Measurements from ENCODE around the gene ZNF33A.
"Not testable (repeated sequence)": the region's sequence is repeated elsewhere in the genome, so short reads cannot be mapped to it uniquely, and the experiment has no call there.

The ZNF33A gene

DNA sequence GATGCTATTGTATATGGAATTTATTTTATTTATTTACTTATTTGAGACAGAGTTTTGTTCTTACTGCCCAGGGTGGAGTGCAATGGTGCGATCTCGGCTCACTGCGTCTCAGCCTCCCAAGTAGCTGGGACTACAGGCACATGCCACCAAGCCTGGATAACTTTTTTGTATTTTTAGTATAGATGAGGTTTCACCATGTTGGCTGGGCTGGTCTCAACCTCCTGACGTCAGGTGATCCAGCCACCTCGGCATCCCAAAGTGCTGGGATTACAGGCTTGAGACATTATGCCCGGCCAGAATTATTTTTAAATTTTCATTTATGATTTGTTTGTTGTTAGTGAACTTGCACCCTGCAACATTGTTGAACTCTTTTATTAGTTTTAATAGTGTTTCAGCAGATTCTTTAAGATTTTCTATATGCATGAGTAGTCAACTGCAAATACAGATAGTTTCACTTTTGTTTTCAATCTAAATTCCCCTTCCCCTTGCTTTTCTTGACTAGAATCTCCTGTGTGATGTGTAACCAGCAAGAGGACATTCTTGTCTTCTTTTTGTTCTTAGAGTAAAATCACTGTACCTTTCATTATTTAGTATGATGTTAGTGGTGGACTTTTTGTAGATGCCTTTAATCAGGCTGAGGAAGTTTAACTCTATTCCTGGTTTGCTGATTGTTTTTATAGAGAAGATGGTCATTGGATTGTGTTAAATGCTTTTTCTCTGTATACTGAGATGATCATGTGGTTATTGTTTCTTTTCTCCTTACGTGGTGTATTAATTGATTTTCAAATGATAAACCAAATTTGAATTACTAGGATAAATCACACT, 27.8 kb downstream of the ZNF33A start:
- in situ Hi-C loops (cut with MboI; ENCODE audit: low pct_unique_long_range_greater_than_20kb, low sequenced_read_pairs): no loop called here
- no peak for DNase-seq

- in situ Hi-C loops (cut with MboI; ENCODE audit: low pct_unique_long_range_greater_than_20kb, low sequenced_read_pairs): no loop called here
- DNase-seq: no peak
Measured at GRCh38 chr10:38038932-38039245, 28.4 kb downstream of the ZNF33A start.

GRCh38 chr10:38043516-38043915, 33.0 kb downstream of the ZNF33A start:
- no peak for DNase-seq
- in situ Hi-C loops (cut with MboI; ENCODE audit: low pct_unique_long_range_greater_than_20kb, low sequenced_read_pairs): no loop called here

DNA sequence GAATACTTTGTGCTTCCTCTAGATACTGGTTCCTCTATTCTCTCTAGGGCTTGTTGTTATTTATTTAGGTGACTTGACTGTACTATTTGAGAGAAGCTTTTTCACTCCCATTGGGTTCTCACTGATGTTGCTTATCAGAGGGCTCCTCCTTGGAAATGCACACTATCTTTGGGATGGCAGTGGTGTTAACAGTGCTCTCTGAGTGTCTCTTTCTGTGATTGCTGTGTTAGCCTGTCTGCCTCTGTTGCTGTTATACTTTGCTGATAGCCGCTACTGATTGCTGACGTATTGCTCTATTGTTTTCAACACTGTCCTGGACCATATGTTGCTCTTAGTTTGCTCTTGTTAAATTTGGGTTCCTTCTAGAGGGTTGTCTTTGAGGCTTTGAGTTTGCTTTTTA, 34.7 kb downstream of the ZNF33A start:
- no peak for DNase-seq
- in situ Hi-C loops (cut with MboI; ENCODE audit: low pct_unique_long_range_greater_than_20kb, low sequenced_read_pairs): no loop called here

- in situ Hi-C loops (cut with MboI; ENCODE audit: low pct_unique_long_range_greater_than_20kb, low sequenced_read_pairs): no loop called here
- no peak for DNase-seq
Measured at GRCh38 chr10:38047666-38048065, 37.2 kb downstream of the ZNF33A start.

GRCh38 chr10:38050212-38050611, 39.7 kb downstream of the ZNF33A start:
- in situ Hi-C loops (cut with MboI; ENCODE audit: low pct_unique_long_range_greater_than_20kb, low sequenced_read_pairs): no loop called here
- no peak for DNase-seq

DNA sequence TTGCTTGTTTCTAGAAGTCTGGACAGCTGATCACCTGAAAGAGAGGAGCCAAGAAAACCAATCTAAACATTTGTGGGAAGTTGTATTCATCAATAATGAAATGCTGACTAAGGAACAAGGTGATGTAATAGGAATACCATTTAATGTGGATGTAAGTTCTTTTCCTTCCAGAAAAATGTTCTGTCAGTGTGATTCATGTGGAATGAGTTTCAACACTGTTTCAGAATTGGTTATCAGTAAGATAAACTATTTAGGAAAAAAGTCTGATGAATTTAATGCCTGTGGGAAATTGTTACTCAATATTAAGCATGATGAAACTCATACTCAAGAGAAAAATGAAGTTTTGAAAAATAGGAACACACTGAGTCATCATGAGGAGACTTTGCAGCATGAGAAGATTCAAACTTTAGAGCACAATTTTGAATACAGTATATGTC, 43.9 kb downstream of the ZNF33A start:
- DNase-seq: no peak
- in situ Hi-C loops (cut with MboI; ENCODE audit: low pct_unique_long_range_greater_than_20kb, low sequenced_read_pairs): no loop called here

DNA sequence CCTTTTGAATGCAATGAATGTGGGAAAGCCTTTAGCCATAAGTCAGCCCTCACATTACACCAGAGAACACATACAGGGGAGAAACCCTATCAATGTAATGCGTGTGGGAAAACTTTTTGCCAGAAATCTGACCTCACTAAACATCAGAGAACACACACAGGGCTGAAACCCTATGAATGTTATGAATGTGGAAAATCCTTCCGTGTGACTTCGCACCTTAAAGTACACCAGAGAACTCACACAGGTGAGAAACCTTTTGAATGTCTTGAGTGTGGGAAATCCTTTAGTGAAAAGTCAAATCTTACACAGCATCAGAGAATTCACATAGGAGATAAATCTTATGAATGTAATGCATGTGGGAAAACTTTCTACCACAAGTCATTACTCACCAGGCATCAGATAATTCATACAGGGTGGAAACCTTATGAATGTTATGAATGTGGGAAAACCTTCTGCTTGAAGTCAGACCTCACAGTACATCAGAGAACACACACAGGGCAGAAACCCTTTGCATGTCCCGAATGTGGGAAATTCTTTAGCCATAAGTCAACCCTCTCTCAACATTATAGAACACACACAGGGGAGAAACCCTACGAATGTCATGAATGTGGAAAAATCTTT, 44.9 kb downstream of the ZNF33A start:
- DNase-seq: peak; percentile 20
- in situ Hi-C loops (cut with MboI; ENCODE audit: low pct_unique_long_range_greater_than_20kb, low sequenced_read_pairs): not testable (repeated sequence)

DNA sequence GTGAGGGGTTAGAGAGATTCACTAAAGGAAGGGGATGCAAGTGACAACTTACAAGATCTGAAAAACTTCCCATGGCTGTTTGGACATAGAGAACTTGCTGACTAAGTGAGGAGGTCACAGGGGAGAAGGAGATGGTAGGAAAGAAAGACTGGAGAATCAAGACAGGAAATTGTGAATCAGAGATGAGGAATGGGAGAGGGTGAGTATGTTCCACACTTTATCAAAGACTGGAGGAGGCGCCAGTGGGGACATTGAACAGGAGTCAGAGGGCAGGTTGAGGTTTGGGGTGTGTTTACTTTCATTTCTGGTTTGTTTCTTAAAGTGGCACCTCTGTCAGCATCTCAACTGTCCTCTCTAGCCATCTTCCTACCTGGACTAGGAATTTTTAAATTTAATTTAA, 59.2 kb downstream of the ZNF33A start:
- DNase-seq; in situ Hi-C loops (cut with MboI; ENCODE audit: low pct_unique_long_range_greater_than_20kb, low sequenced_read_pairs): not testable (repeated sequence)

- in situ Hi-C loops (cut with MboI; ENCODE audit: low pct_unique_long_range_greater_than_20kb, low sequenced_read_pairs): no loop called here
- no peak for DNase-seq
Measured at GRCh38 chr10:38070501-38070900, 60.0 kb downstream of the ZNF33A start.

DNA sequence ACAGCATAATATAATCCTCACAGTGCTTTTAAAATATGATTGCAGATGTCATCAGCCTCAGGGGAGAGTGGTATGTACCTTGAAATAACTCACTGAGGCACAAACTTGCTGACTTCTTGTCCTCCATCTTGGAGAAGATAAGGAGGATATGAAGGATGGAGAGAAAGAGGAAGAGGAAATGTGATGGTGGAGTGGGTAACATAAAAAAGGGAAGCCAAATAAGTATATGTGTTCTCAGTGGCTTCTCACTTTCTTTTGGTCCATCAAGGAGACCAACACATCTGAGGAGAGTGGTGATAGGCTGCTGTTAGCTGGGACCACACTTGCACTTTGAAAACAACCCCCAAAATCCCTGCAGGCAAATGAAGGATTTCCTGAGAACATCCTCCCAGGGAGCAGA, 62.1 kb downstream of the ZNF33A start:
- in situ Hi-C loops (cut with MboI; ENCODE audit: low pct_unique_long_range_greater_than_20kb, low sequenced_read_pairs): no loop called here
- DNase-seq: peak; percentile 62

GRCh38 chr10:38076687-38077086, 66.2 kb downstream of the ZNF33A start:
- no peak for DNase-seq
- in situ Hi-C loops (cut with MboI; ENCODE audit: low pct_unique_long_range_greater_than_20kb, low sequenced_read_pairs): no loop called here

DNA sequence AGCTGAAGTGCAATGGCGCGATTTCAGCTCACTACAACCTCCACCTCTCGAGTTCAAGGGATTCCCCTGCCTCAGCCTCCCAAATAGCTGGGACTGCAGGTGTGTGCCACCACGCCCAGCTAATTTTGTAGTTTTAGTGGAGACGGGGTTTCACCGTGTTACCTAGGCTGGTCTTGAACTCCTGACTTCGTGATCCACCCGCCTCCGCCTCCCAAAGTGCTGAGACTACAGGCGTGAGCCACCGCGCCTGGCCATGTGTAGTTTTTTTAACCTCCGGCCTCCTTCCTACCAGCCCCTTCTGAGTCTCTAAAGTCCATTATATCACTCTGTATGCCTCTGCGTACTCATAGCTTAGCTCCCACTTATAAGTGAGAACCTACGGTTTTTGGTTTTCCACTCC, 82.8 kb downstream of the ZNF33A start:
- DNase-seq; in situ Hi-C loops (cut with MboI; ENCODE audit: low pct_unique_long_range_greater_than_20kb, low sequenced_read_pairs): not testable (repeated sequence)

GRCh38 chr10:38093816-38094157, 83.3 kb downstream of the ZNF33A start:
- DNase-seq: no peak
- in situ Hi-C loops (cut with MboI; ENCODE audit: low pct_unique_long_range_greater_than_20kb, low sequenced_read_pairs): no loop called here

GRCh38 chr10:38094158-38094926, 83.9 kb downstream of the ZNF33A start, which contains the start of gene ZNF37A:
Gene ZNF37A, plus strand, starts transcription at chr10:38094337. Its CDS starts 2,281 bp downstream, at chr10:38096618.
- peak; percentile 96 for DNase-seq
- in situ Hi-C loops (cut with MboI; ENCODE audit: low pct_unique_long_range_greater_than_20kb, low sequenced_read_pairs): no loop called here

- peak; percentile 23 for DNase-seq
- in situ Hi-C loops (cut with MboI; ENCODE audit: low pct_unique_long_range_greater_than_20kb, low sequenced_read_pairs): no loop called here
Measured at GRCh38 chr10:38094927-38095574, 84.6 kb downstream of the ZNF33A start.

DNA sequence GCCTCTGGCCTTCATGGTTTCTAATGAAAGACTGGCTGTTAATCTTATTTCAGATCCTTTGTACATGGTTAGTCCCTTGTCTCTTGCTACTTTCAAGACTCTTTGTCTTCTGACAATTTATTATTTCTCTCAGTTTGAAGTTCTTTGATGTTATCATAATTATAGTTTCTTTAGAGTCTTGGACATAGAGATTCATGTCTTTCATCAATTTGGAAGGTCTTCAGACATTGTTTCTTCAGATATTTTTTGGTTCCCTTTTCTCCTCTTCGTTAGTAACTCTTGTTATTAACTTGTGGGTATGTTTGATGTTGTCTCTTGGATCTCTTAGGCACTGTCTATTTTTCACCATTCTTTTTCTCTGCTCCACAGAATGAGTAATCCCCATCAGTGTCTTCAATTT, 92.4 kb downstream of the ZNF33A start:
- no peak for DNase-seq
- in situ Hi-C loops (cut with MboI; ENCODE audit: low pct_unique_long_range_greater_than_20kb, low sequenced_read_pairs): no loop called here

GRCh38 chr10:38103756-38104155, 93.3 kb downstream of the ZNF33A start:
- in situ Hi-C loops (cut with MboI; ENCODE audit: low pct_unique_long_range_greater_than_20kb, low sequenced_read_pairs): no loop called here

DNA sequence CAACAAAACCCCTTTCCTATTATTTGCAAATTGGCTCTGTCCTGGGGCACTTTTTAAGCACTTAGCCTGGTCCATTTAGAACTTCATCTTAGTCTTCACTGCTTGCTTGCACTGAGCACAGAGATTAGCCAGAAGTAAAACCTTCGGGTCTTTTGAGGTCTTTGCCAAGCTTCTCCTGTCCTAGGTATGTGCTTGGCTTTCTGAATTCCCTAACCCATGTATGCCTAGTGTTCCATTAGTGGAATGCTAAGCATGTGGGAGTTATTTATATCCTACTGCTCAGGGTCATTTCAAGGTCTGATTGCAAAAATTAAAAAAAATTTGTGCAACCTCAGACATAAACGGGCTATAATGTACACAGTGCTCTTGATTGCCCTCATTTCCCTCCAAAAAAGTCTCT, 101.7 kb downstream of the ZNF33A start:
- in situ Hi-C loops (cut with MboI; ENCODE audit: low pct_unique_long_range_greater_than_20kb, low sequenced_read_pairs): no loop called here
- no peak for DNase-seq

More at GRCh38 chr10:38103756-38104155, 93.3 kb downstream of the ZNF33A start:
- DNase-seq: no peak

All from KBM-7 (cell line).